ENCODE measurements around the gene CLPTM1L. TPM values are rescaled to one million over a fixed set of nuclear protein-coding genes. Genes with fewer than 3 reads are reported as not detected.
A peak's percentile ranks its signal among the peaks of the same experiment; 100 is the strongest.

The CLPTM1L gene
- total and polyA plus RNA-seq, 2 donors (not counting 1 experiment from before 2014, with no cell fraction given) = 78.4 to 99.9 TPM

- TF ChIP-seq EZH2 (IDR thresholded peaks at IDR 0.05; ENCODE audit: borderline replicate concordance, insufficient read depth, low read depth, low read length, poor library complexity, severe bottlenecking) (no peak), CTCF (IDR thresholded peaks at IDR 0.05) (no peak)
- H3K27me3 ChIP-seq (replicated peaks in 1 of 4; ENCODE audit: control extremely low read depth in 1 of 4, control insufficient read depth in 3 of 4, insufficient read depth in 4 of 4, low read length in 3 of 4) = peaks cover 0 to 7% (median 0%) of the 10 kb centered on the region in 4 experiments
- no peak overlapping the region for H3K27ac Mint-ChIP-seq
- ChIA-PET POLR2A (no interaction called here), CTCF (no interaction called here)
- H3K9me3 ChIP-seq (ENCODE audit: control extremely low read depth in 1 of 3, control insufficient read depth in 2 of 3, insufficient read depth in 1 of 3, low read length in 2 of 3) = no peaks in the 10 kb centered on the region
- no peak overlapping the region for H3K27ac ChIP-seq (ENCODE audit: low read length in 2 of 2)
- DNase-seq (no peak), ATAC-seq (ENCODE audit: low read depth) (no peak)
- H3K4me1 ChIP-seq (ENCODE audit: control insufficient read depth in 2 of 2, insufficient read depth in 2 of 2, low read length in 2 of 2) = peaks cover 2 to 7% of the 10 kb centered on the region in 2 donors
- no peak overlapping the region for H3K4me3 ChIP-seq (ENCODE audit: control extremely low read depth in 1 of 5, extremely low read depth in 1 of 5, insufficient read depth in 1 of 5, low read depth in 2 of 5, low read length in 4 of 5)
- no peaks in the 10 kb centered on the region for H3K36me3 ChIP-seq (replicated peaks in 1 of 2; ENCODE audit: control extremely low read depth in 1 of 2, control insufficient read depth in 1 of 2, extremely low read depth in 1 of 2, insufficient read depth in 2 of 2, low read length in 1 of 2)
- H3K4me1 Mint-ChIP-seq = peaks cover 11% of the 10 kb centered on the region
- H3K9me3 Mint-ChIP-seq (ENCODE audit: insufficient read depth) = peaks cover 3% of the 10 kb centered on the region
- H3K9ac ChIP-seq (ENCODE audit: low read length) = no peak overlapping the region
- no peaks in the 10 kb centered on the region for H4K20me1 ChIP-seq (ENCODE audit: control insufficient read depth, insufficient read depth, low read length, poor library complexity, severe bottlenecking)
- intact Hi-C loops (cut with micrococcal nuclease) = no loop called here
- no peak overlapping the region for H3K4me3 Mint-ChIP-seq
- peaks cover 3% of the 10 kb centered on the region for H3K27me3 Mint-ChIP-seq
- WGBS (ENCODE audit: insufficient coverage) = 87% methylated on average over 9 of the region's 9 CpGs
- H3K4me2 ChIP-seq (replicated peaks; ENCODE audit: low read depth, low read length, poor library complexity, severe bottlenecking) = no peak overlapping the region
- H3K79me2 ChIP-seq (ENCODE audit: control insufficient read depth, insufficient read depth, low read length) = no peaks in the 10 kb centered on the region
- no peak overlapping the region for H2AFZ ChIP-seq (ENCODE audit: insufficient read depth, low read depth, low read length, poor library complexity, severe bottlenecking)
Observed at GRCh38 chr5:1299511-1299850, 45.4 kb downstream of the CLPTM1L start.

GRCh38 chr5:1298723-1299510 is 46.0 kb downstream of the CLPTM1L start:
- H3K4me3 ChIP-seq (ENCODE audit: control extremely low read depth in 1 of 5, extremely low read depth in 1 of 5, insufficient read depth in 1 of 5, low read depth in 2 of 5, low read length in 4 of 5) = no peak overlapping the region
- DNase-seq = no peak
- H3K9me3 Mint-ChIP-seq (ENCODE audit: insufficient read depth) = peaks cover 3% of the 10 kb centered on the region
- H4K20me1 ChIP-seq (ENCODE audit: control insufficient read depth, insufficient read depth, low read length, poor library complexity, severe bottlenecking) = no peaks in the 10 kb centered on the region
- H3K79me2 ChIP-seq (ENCODE audit: control insufficient read depth, insufficient read depth, low read length) = no peaks in the 10 kb centered on the region
- H3K4me3 Mint-ChIP-seq = no peak overlapping the region
- no peak overlapping the region for H3K4me2 ChIP-seq (replicated peaks; ENCODE audit: low read depth, low read length, poor library complexity, severe bottlenecking)
- no peaks in the 10 kb centered on the region for H3K9me3 ChIP-seq (ENCODE audit: control extremely low read depth in 1 of 3, control insufficient read depth in 2 of 3, insufficient read depth in 1 of 3, low read length in 2 of 3)
- TF ChIP-seq EZH2 (IDR thresholded peaks at IDR 0.05; ENCODE audit: borderline replicate concordance, insufficient read depth, low read depth, low read length, poor library complexity, severe bottlenecking) = no peak
- no peak for TF ChIP-seq CTCF (IDR thresholded peaks at IDR 0.05)
- H3K4me1 Mint-ChIP-seq = peaks cover 11% of the 10 kb centered on the region
- H3K27me3 Mint-ChIP-seq = peaks cover 3% of the 10 kb centered on the region
- peak overlapping the region; percentile 46 for H3K27ac Mint-ChIP-seq
- ChIA-PET CTCF (no interaction called here), POLR2A (no interaction called here)
- peaks cover 0 to 7% (median 0%) of the 10 kb centered on the region in 4 experiments for H3K27me3 ChIP-seq (replicated peaks in 1 of 4; ENCODE audit: control extremely low read depth in 1 of 4, control insufficient read depth in 3 of 4, insufficient read depth in 4 of 4, low read length in 3 of 4)
- peaks cover 7 to 11% of the 10 kb centered on the region in 2 donors for H3K4me1 ChIP-seq (ENCODE audit: control insufficient read depth in 2 of 2, insufficient read depth in 2 of 2, low read length in 2 of 2)
- H3K27ac ChIP-seq (ENCODE audit: low read length in 2 of 2) = no peak overlapping the region
- no peak overlapping the region for H3K9ac ChIP-seq (ENCODE audit: low read length)
- intact Hi-C loops (cut with micrococcal nuclease) = no loop called here
- no peak for ATAC-seq (ENCODE audit: low read depth)
- no peaks in the 10 kb centered on the region for H3K36me3 ChIP-seq (replicated peaks in 1 of 2; ENCODE audit: control extremely low read depth in 1 of 2, control insufficient read depth in 1 of 2, extremely low read depth in 1 of 2, insufficient read depth in 2 of 2, low read length in 1 of 2)
- WGBS (ENCODE audit: insufficient coverage) = 79% methylated on average over 32 of the region's 33 CpGs
- no peak overlapping the region for H2AFZ ChIP-seq (ENCODE audit: insufficient read depth, low read depth, low read length, poor library complexity, severe bottlenecking)
